ENCODE measurements around the gene NENF. TPM values are rescaled to one million over a fixed set of nuclear protein-coding genes. Genes with fewer than 3 reads are reported as not detected.
"Not testable (repeated sequence)": the region's sequence is repeated elsewhere in the genome, so short reads cannot be mapped to it uniquely, and the experiment has no call there.

NENF gene
- 10 to 100 TPM; 34.3 to 40.6 (median 36.2) TPM for polyA plus RNA-seq (ENCODE audit: insufficient read length in 3 of 3)
- long read RNA-seq, donor 1, transcript NENF-201 (4 exons, 949 nt): major isoform, 43 of 47 reads
- long read RNA-seq, donor 1, partial matches to known transcripts: 0 of 47 reads
- long read RNA-seq, donor 1, other reads (novel, unspliced or antisense): 0 of 47 reads
- long read RNA-seq, donor 2, transcript NENF-204 (3 exons, 845 nt): minor isoform, 10 of 52 reads
- long read RNA-seq, donor 2, transcript NENF-201 (4 exons, 949 nt): major isoform, 42 of 52 reads
- long read RNA-seq, donor 2, partial matches to known transcripts: 0 of 52 reads
- long read RNA-seq, donor 2, other reads (novel, unspliced or antisense): 0 of 52 reads
- long read RNA-seq, donor 3, transcript NENF-201 (4 exons, 949 nt): major isoform, 68 of 88 reads
- long read RNA-seq, donor 3, transcript NENF-204 (3 exons, 845 nt): minor isoform, 19 of 88 reads
- long read RNA-seq, donor 3, partial matches to known transcripts: 0 of 88 reads
- long read RNA-seq, donor 3, other reads (novel, unspliced or antisense): 0 of 88 reads
- long read RNA-seq, donor 4, transcript NENF-201 (4 exons, 949 nt): major isoform, 21 of 25 reads
- long read RNA-seq, donor 4, partial matches to known transcripts: 0 of 25 reads
- long read RNA-seq, donor 4, other reads (novel, unspliced or antisense): 0 of 25 reads
- long read RNA-seq, donor 5: 0 reads
- long read RNA-seq, donor 6, transcript NENF-201 (4 exons, 949 nt): major isoform, 40 of 56 reads
- long read RNA-seq, donor 6, transcript NENF-204 (3 exons, 845 nt): minor isoform, 15 of 56 reads
- long read RNA-seq, donor 6, partial matches to known transcripts: 0 of 56 reads
- long read RNA-seq, donor 6, other reads (novel, unspliced or antisense): 0 of 56 reads
- long read RNA-seq, donor 7, transcript NENF-201 (4 exons, 949 nt): major isoform, 42 of 51 reads
- long read RNA-seq, donor 7, transcript NENF-204 (3 exons, 845 nt): minor isoform, 9 of 51 reads
- long read RNA-seq, donor 7, partial matches to known transcripts: 0 of 51 reads
- long read RNA-seq, donor 7, other reads (novel, unspliced or antisense): 0 of 51 reads
- long read RNA-seq, donor 8, transcript NENF-201 (4 exons, 949 nt): major isoform, 74 of 92 reads
- long read RNA-seq, donor 8, transcript NENF-204 (3 exons, 845 nt): minor isoform, 16 of 92 reads
- long read RNA-seq, donor 8, partial matches to known transcripts: 0 of 92 reads
- long read RNA-seq, donor 8, other reads (novel, unspliced or antisense): 0 of 92 reads
- long read RNA-seq, donor 9, transcript NENF-204 (3 exons, 845 nt): minor isoform, 8 of 49 reads
- long read RNA-seq, donor 9, transcript NENF-201 (4 exons, 949 nt): major isoform, 41 of 49 reads
- long read RNA-seq, donor 9, partial matches to known transcripts: 0 of 49 reads
- long read RNA-seq, donor 9, other reads (novel, unspliced or antisense): 0 of 49 reads
- long read RNA-seq, donor 10, transcript NENF-201 (4 exons, 949 nt): major isoform, 42 of 53 reads
- long read RNA-seq, donor 10, transcript NENF-204 (3 exons, 845 nt): minor isoform, 11 of 53 reads
- long read RNA-seq, donor 10, partial matches to known transcripts: 0 of 53 reads
- long read RNA-seq, donor 10, other reads (novel, unspliced or antisense): 0 of 53 reads
- long read RNA-seq, donor 11, transcript NENF-201 (4 exons, 949 nt): major isoform, 29 of 32 reads
- long read RNA-seq, donor 11, partial matches to known transcripts: 0 of 32 reads
- long read RNA-seq, donor 11, other reads (novel, unspliced or antisense): 0 of 32 reads
- long read RNA-seq, donor 12, transcript NENF-204 (3 exons, 845 nt): minor isoform, 7 of 21 reads
- long read RNA-seq, donor 12, transcript NENF-201 (4 exons, 949 nt): major isoform, 14 of 21 reads
- long read RNA-seq, donor 12, partial matches to known transcripts: 0 of 21 reads
- long read RNA-seq, donor 12, other reads (novel, unspliced or antisense): 0 of 21 reads
- long read RNA-seq, donor 13, transcript NENF-201 (4 exons, 949 nt): major isoform, 102 of 117 reads
- long read RNA-seq, donor 13, transcript NENF-204 (3 exons, 845 nt): minor isoform, 10 of 117 reads
- long read RNA-seq, donor 13, partial matches to known transcripts: 0 of 117 reads
- long read RNA-seq, donor 13, other reads (novel, unspliced or antisense): 5 of 117 reads
- long read RNA-seq, donor 14, transcript NENF-204 (3 exons, 845 nt): minor isoform, 12 of 65 reads
- long read RNA-seq, donor 14, transcript NENF-201 (4 exons, 949 nt): major isoform, 53 of 65 reads
- long read RNA-seq, donor 14, partial matches to known transcripts: 0 of 65 reads
- long read RNA-seq, donor 14, other reads (novel, unspliced or antisense): 0 of 65 reads
- long read RNA-seq, donor 15, transcript NENF-201 (4 exons, 949 nt): major isoform, 20 of 24 reads
- long read RNA-seq, donor 15, partial matches to known transcripts: 0 of 24 reads
- long read RNA-seq, donor 15, other reads (novel, unspliced or antisense): 0 of 24 reads
- long read RNA-seq, donor 16, transcript NENF-201 (4 exons, 949 nt): major isoform, 79 of 104 reads
- long read RNA-seq, donor 16, transcript NENF-204 (3 exons, 845 nt): minor isoform, 25 of 104 reads
- long read RNA-seq, donor 16, partial matches to known transcripts: 0 of 104 reads
- long read RNA-seq, donor 16, other reads (novel, unspliced or antisense): 0 of 104 reads

- peak in 6 of 11 donors; percentile 64 to 76 (median 68) for DNase-seq (ENCODE audit: extremely low read depth in 1 of 11, low read depth in 9 of 11, low spot score in 4 of 11)
These were observed at the start of gene NENF for GRCh38 chr1:212432661-212433576. NENF (plus strand) TSS chr1:212432920; CDS start chr1:212432944, 24 bp downstream.

DNA sequence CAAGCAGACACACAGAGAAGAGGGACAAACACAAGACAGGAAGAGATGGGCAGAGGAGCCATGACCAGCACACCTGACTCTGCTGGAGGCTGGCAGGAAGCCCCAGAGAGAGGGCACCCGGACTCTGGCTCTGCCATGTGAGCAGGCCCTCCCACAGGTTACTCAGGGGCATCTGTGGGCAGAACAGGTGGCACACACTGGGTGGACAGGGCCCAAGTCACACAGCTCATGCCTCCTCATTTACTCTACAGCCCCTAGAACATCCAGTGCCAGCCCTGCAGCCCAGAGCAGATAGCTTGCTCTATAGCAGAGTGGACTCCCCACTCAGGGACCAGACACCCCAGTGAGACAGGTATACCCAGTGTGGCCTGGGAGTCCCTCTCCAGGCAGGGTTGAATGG lies 46.7 kb upstream of the NENF start:
- no peak for DNase-seq (ENCODE audit: extremely low read depth in 1 of 11, low read depth in 9 of 11, low spot score in 4 of 11)

DNA sequence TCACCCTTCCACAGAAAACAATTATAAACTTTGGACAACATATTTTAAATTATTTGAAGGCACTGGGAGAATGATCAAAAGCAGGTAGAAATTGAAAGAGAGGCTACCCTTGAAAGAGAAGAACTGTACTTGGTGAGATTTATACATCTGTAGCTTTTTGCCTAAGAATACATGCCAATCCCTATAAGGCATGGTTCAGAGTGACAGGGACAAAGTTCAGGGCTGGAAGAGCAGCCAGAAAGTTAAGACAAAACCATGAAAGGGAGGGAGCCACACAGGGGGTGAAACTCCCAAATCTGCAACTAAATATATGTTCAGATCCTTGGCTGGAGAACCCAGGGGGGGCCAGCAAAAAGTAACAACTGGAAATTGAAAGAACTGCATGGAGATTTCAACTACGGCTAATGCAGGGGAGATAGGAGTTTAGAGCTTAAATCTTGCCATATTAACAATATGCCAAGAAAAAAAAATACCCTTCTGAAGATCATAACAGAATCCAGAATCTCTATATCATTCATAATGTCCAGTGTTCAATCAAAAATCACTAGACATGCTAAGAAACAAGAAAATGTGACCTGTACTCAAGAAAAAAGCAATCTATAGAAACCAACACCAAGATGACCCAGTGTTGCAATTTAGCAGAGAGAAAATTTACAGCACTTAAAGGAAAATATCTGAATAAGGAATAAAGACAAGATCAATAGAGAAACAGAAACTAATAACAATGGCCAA lies 43.6 kb upstream of the NENF start:
- DNase-seq (ENCODE audit: extremely low read depth in 1 of 11, low read depth in 9 of 11, low spot score in 4 of 11): no peak

GRCh38 chr1:212395678-212396437 lies 36.9 kb upstream of the NENF start:
- DNase-seq (ENCODE audit: extremely low read depth in 1 of 11, low read depth in 9 of 11, low spot score in 4 of 11): not testable (repeated sequence)

DNA sequence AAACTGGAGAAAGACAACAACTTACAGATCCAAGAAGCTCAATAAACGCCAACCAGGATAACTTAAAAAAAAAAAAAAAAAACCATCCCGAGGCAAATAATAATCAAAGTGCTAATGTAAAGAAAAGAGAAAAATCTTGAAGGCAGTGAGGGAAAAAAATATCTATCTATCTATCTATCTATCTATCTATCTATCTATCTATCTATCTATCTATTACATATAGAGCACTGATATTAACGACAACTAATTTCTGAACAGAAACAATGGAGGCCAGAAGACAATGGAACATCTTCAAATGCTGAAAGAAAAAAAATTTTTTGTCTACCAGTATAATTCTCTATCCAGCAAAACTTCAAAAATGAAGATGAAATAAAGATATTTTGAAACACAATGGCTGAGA lies 36.1 kb upstream of the NENF start:
- no peak for DNase-seq (ENCODE audit: extremely low read depth in 1 of 11, low read depth in 9 of 11, low spot score in 4 of 11)

- DNase-seq (ENCODE audit: extremely low read depth in 1 of 11, low read depth in 9 of 11, low spot score in 4 of 11): no peak
These were observed 35.5 kb upstream of the NENF start for GRCh38 chr1:212397171-212397570.

DNA sequence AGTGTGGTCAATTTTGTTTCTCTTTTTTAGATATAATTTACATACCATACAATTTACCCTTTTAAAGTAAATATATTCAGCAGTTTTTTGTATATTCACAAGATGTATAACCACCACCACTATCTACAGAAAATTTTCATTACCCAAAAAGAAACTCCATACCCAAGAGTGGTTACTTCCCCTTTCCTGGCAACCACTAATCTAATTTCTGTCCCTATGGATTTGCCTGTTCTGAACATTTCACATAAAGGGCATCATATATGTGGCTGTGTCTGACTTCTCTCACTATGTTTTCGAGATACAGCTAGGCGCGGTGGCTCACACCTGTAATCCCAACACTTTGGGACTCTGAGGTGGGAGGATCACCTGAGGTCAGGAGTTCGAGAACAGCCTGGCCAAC lies 31.7 kb upstream of the NENF start:
- DNase-seq (ENCODE audit: extremely low read depth in 1 of 11, low read depth in 9 of 11, low spot score in 4 of 11): no peak

- no peak for DNase-seq (ENCODE audit: extremely low read depth in 1 of 11, low read depth in 9 of 11, low spot score in 4 of 11)
These were observed 30.7 kb upstream of the NENF start for GRCh38 chr1:212401838-212402582.

GRCh38 chr1:212402666-212403321 lies 29.9 kb upstream of the NENF start:
- DNase-seq (ENCODE audit: extremely low read depth in 1 of 11, low read depth in 9 of 11, low spot score in 4 of 11): no peak

DNA sequence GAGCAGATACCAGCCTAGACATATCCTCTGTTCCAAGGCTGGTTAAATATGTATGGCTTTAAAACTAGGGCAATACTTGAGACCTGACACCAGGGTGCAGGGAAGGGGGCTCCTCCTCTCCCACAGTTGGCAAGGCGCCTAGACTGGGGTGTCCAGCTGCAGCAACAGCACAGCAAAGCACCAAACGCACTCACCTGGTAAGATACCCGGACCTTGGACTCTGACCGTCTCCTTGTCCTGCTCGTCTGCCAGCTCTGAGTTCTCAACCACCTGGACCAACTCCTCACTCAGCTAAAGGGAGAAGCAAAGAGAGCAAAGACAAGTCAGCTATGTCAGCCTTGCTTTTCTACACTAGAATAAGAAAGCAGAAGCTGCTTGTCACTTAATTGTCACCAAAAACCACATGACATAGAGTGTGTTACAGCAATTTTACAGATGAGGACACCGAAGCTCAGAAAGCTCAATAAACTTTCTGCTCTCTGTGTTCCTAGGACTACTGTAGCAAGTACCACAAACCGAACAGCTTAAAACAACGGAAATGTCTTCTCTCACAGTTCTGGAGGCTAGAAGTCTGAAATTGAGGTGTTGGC lies 22.4 kb upstream of the NENF start:
- no peak for DNase-seq (ENCODE audit: extremely low read depth in 1 of 11, low read depth in 9 of 11, low spot score in 4 of 11)

- no peak for DNase-seq (ENCODE audit: extremely low read depth in 1 of 11, low read depth in 9 of 11, low spot score in 4 of 11)
These were observed 20.3 kb upstream of the NENF start for GRCh38 chr1:212412374-212412773.

DNA sequence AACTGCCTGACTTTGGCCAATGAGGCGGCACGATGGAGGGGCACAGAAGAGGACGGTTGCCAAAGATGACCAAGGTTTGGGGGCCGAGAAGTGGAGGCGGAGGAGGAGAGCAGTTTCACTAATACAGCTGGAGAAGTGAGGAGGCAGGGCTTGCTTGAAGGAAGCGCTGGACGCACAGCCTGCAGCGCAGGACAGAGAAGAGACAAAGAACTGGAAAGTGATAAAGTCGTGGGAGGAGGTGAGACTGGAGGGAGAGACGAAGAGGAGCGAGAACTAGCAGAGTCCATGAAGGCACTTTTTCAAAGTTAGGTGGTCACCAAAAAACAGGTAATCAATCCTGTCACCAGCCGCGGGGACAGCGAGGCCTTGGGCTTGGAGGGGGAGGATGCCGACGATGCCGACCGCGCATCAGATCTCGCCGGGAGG lies 18.8 kb upstream of the NENF start:
- DNase-seq (ENCODE audit: extremely low read depth in 1 of 11, low read depth in 9 of 11, low spot score in 4 of 11): peak in 2 of 11 donors; percentile 13 to 34
